AG09309 (cell line): ENCODE results near the gene AKIRIN2.

Experiments
- DNase-seq: peaks from one replicate; pipeline ENCODE4 v3.0.0-alpha.2; 2010; ENCODE audit warnings: low read depth
- H3K4me3 ChIP-seq: 2 replicates; pipeline ENCODE4 v1.5.1; 2011; ENCODE audit warnings: mild to moderate bottlenecking, low read depth, low read length, moderate library complexity; ENCODE audit not compliant: control insufficient read depth
- TF ChIP-seq, protein P1 (sequence below): IDR thresholded peaks from 2 replicates; pipeline ENCODE4 v1.5.1; 2011; ENCODE audit warnings: mild to moderate bottlenecking, low read depth, low read length, inconsistent platforms; ENCODE audit not compliant: insufficient read depth, control insufficient read depth; ENCODE audit errors: missing control alignments

Gene AKIRIN2

DNA sequence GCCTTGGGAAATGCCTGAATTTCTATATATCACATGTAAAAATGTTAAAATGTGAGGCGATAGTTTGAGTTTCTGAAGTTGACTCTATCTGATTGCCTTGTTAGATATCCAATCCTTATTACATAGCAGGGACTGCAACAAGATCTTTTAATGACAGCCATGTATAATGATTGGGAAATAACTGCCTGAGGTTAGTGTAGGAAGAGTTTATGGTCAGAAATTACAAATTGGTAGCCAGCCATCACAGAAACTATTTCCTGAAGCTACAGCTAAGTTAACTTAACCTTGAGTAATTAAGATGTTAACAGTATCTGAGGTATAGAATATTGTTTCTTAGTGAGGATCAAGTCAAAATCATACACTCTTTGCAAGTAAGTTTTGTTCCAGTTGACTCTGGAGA lies 41.0 kb downstream of the AKIRIN2 start:
- TF ChIP-seq, protein P1, sequence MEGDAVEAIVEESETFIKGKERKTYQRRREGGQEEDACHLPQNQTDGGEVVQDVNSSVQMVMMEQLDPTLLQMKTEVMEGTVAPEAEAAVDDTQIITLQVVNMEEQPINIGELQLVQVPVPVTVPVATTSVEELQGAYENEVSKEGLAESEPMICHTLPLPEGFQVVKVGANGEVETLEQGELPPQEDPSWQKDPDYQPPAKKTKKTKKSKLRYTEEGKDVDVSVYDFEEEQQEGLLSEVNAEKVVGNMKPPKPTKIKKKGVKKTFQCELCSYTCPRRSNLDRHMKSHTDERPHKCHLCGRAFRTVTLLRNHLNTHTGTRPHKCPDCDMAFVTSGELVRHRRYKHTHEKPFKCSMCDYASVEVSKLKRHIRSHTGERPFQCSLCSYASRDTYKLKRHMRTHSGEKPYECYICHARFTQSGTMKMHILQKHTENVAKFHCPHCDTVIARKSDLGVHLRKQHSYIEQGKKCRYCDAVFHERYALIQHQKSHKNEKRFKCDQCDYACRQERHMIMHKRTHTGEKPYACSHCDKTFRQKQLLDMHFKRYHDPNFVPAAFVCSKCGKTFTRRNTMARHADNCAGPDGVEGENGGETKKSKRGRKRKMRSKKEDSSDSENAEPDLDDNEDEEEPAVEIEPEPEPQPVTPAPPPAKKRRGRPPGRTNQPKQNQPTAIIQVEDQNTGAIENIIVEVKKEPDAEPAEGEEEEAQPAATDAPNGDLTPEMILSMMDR = no peak
- no peak overlapping the region for H3K4me3 ChIP-seq
- peak; percentile 29 for DNase-seq

DNA sequence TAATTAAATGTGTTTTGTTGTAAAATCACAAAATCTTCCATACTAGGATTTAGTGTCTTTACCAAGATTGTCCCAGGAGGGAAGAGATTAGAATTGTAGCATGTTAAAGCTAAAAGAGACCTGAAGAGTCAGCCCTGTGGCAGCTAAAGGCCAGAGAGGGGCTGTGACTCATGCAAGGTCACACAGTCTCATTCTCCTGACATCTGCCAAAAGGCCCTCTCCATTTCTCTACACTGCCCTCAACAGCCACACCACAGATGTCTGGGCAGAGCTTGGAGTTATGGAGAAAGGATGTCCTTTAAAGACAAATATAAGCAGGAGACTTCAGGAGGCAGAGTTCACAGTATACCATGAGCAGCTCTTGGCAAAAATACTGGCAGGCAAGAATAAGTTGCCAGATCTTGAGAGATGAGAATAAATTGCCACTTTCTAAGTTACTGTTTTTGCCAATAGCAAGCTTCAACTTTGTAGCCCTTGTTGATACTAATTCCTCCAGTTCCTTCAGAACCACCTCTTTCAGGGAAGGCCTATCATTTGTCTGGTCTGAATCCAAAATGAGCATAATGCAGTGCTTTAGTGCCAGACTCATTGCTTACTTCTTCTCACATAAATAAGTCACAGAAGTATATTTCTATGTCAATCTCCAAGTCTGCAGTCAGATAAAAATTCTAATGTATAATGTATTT lies 41.7 kb downstream of the AKIRIN2 start:
- DNase-seq = peak; percentile 32
- TF ChIP-seq, protein P1 = no peak
- H3K4me3 ChIP-seq = no peak overlapping the region

DNA sequence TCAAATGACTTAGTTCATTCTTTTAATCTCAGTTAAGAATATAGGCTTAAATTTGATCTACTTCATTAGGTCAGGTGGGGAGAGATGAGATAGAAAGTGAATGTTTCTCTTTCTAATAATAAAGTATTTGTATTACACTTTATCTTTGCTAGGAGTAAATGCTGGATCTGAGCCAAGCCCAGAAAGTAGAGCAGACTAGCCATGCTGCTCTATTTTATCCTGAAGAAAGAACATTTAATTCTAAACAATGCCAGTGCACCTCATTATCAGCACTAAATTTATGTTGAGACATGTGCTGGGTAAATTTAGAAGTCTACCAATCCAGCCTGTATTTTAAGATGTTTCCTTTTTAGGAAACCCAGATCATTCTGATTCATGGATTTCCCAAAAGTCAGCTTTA lies 43.5 kb downstream of the AKIRIN2 start:
- no peak for DNase-seq
- TF ChIP-seq, protein P1 = no peak
- H3K4me3 ChIP-seq = no peak overlapping the region

DNA sequence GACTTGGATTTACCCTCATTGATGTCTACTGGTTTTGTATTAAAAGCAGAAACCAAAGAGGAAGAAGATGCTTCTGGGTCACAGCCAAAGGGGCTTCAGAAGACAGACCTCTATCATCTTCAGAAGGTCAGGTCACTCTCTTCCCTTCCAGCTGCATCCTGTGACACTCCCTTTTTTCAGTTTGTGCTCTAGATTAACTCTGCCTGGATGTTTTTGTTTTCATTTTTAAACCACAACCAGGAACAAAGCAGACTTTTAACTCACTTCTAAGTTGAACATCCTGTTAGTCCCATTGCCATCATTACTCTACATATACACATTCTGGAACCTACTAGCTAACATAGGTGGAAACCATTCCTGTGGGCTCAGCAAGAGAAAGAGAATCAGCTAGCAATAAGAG lies 45.2 kb downstream of the AKIRIN2 start:
- TF ChIP-seq, protein P1 = no peak
- H3K4me3 ChIP-seq = no peak overlapping the region
- no peak for DNase-seq

DNA sequence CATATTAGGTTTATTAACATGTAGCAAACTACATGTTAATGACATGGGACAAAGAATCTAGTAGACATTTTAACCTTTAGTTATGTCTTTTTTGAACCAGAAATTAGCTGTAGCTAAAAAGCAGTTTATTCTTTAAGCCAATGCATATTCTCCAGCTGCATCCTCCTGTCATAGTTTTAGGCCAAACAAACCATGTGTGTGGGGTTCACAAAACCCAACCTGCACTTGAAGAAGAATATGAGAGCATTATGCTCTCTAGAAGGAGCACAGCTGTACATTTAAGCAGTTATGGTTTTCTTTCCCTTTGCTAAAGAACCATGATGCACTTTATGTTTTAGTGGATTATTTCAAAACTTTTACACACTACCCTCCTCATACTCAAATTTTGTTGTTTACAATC lies 46.2 kb downstream of the AKIRIN2 start:
- TF ChIP-seq, protein P1 = no peak
- no peak for DNase-seq
- H3K4me3 ChIP-seq = no peak overlapping the region

DNA sequence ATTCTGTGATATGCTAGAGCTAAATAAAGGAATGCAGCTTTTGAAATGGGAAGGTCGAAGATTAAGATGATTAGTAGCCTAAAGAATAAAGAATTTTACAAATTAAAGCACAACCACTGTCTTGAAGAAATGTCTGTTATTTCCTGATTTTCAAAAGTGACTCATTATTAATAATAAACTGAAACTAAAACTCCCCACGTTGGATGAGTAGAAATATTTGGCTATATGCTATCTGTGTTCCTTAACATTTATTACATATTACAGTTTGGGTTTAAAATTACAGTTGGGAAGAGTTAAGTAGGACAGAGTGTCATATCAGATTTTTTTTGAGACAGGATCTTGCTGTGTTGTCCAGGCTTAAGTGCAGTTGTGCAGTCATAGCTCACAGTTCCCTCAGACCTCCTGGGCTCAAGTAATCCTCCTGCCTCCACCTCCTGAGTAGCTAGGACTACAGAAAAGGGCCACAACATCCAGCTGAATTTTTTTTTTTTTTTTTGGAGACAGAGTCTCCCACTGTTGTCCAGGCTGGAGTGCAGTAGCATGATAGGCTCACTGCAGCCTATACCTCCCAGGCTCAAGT lies 47.1 kb downstream of the AKIRIN2 start:
- DNase-seq = no peak
- H3K4me3 ChIP-seq = no peak overlapping the region
- TF ChIP-seq, protein P1 = no peak
